Measurements from ENCODE around the gene ACO2. TPM values are rescaled to one million over a fixed set of nuclear protein-coding genes. Genes with fewer than 3 reads are reported as not detected.
"Not testable (repeated sequence)": the region's sequence is repeated elsewhere in the genome, so short reads cannot be mapped to it uniquely, and the experiment has no call there.

The ACO2 gene
- total RNA-seq, 4 donors from 2014 or later = 69.9 to 91.1 (median 76.4) TPM

DNA sequence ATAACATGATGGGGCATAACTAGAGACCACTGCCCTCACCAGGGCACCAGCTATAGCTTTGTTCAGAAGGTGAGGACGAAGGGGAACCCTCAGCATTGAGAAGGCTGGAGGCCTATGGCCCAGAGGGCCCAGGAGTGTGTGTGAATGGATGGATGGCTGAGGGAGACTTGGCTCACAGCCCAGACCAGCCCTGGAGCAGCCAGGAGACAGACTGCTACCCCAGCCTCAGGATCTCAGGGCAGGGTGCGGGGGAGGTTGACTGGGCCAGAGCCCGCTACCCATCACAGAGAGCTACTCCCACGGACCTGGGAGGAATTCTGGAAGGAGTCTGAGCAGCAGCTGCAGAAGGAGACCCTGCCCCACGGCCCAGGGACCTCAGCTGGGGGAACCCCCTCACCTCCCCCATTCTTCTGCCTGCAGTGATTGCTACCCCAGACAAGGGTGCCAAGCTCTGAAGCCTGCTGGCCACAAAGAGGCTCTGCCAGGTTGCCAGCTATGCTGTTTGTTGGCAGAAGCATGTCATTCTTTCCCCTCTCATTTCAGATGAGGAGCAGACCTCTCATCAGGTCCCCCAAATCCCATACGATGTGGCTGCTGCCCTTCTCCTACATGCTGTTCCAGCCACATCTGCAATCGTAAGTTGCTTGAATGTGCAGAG is 86.5 kb downstream of the ACO2 start:
- Histone ChIP-seq H3K4me3 (no peak overlapping the region), H3K4me1 (peaks cover 0 to 34% (median 17%) of the 10 kb centered on the region in 4 donors), H3K27me3 (no peaks in the 10 kb centered on the region), H3K27ac (no peak overlapping the region), H3K9me3 (no peaks in the 10 kb centered on the region), H3K36me3 (no peaks in the 10 kb centered on the region)
- WGBS, 2 donors = 62 to 67% methylated on average over 7 of the region's 7 CpGs
- DNase-seq (ENCODE audit: low spot score in 2 of 2) = no peak
- TF ChIP-seq EP300 (IDR thresholded peaks at IDR 0.05) (no peak), POLR2A (IDR thresholded peaks at IDR 0.05) (no peak)
- TF ChIP-seq, protein P1, sequence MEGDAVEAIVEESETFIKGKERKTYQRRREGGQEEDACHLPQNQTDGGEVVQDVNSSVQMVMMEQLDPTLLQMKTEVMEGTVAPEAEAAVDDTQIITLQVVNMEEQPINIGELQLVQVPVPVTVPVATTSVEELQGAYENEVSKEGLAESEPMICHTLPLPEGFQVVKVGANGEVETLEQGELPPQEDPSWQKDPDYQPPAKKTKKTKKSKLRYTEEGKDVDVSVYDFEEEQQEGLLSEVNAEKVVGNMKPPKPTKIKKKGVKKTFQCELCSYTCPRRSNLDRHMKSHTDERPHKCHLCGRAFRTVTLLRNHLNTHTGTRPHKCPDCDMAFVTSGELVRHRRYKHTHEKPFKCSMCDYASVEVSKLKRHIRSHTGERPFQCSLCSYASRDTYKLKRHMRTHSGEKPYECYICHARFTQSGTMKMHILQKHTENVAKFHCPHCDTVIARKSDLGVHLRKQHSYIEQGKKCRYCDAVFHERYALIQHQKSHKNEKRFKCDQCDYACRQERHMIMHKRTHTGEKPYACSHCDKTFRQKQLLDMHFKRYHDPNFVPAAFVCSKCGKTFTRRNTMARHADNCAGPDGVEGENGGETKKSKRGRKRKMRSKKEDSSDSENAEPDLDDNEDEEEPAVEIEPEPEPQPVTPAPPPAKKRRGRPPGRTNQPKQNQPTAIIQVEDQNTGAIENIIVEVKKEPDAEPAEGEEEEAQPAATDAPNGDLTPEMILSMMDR (IDR thresholded peaks at IDR 0.05) = no peak

DNA sequence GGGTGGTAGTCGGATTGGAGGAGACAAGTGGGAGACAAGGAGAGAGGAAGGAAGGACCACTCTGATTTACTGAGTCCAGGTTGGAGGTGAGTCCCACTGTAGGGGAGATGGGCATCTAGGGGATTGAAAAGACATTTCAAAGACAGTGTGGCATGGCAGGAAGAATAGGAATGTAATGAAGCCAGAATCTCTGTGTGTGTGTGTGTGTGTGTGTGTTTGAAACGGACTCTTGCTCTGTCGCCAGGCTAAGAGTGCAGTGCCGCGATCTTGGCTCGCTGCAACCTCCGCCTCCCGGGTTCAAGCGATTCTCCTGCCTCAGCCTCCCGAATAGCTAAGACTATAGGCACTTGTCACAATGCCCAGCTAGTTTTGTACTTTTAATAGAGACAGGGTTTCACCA is 87.6 kb downstream of the ACO2 start:
- no peaks in the 10 kb centered on the region for H3K27me3 ChIP-seq
- peak overlapping the region in 3 of 4 donors; percentile 46 to 82 (median 73) for H3K27ac ChIP-seq
- H3K9me3 ChIP-seq = no peaks in the 10 kb centered on the region
- H3K36me3 ChIP-seq = no peaks in the 10 kb centered on the region
- DNase-seq (ENCODE audit: low spot score in 2 of 2) = no peak
- peaks cover 0 to 42% (median 21%) of the 10 kb centered on the region in 4 donors for H3K4me1 ChIP-seq
- TF ChIP-seq, protein P1 (IDR thresholded peaks at IDR 0.05) = no peak
- TF ChIP-seq POLR2A (IDR thresholded peaks at IDR 0.05) (no peak), EP300 (IDR thresholded peaks at IDR 0.05) (no peak)
- 69 to 74% methylated on average over 10 of the region's 10 CpGs for WGBS, 2 donors
- no peak overlapping the region for H3K4me3 ChIP-seq

DNA sequence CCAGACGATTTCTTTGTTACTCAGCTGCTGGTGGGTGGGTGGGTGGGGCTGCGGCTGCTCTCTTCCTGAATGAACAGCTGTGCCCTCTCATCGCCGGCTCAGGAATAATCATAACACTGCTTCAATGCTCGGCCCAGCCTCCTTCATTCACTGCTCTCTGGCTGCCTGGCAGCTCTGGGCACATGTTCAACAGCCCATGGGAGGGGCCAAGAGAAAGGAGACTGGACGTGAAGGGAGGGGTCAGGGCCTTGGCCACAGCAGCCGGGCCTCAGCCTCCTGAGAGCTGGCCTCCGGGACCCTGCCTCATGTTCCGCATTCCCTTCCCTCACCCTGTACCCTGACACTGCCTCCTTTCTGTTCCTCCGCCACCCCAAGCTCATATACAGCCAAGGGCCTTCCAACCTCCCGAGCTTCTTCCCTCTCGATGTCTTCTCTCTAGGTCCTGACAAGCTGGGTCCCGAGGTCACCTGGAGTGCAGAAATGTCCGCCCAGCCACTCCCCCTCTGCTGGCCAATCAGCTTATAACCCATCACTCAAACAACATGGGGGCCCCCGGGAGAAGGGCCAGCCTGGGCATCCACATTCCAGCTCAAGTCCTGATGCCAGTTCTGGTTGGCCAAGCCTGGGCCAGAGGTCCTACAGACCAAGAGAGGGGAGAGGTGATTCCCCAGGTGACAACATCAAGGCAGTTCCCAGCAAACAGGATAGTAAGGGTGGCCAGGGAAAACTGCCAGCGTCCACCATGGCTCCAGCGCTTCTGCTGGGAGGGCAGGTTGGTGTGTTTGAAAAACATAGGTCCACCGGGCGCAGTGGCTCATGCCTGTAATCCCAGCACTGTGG is 88.7 kb downstream of the ACO2 start:
- no peak for TF ChIP-seq POLR2A (IDR thresholded peaks at IDR 0.05)
- TF ChIP-seq, protein P1 (IDR thresholded peaks at IDR 0.05) = no peak
- peak in 1 of 2 donors; percentile 59 for TF ChIP-seq EP300 (IDR thresholded peaks at IDR 0.05)
- no peaks in the 10 kb centered on the region for H3K36me3 ChIP-seq
- peak overlapping the region; percentile 46 to 82 (median 66) for H3K27ac ChIP-seq
- no peaks in the 10 kb centered on the region for H3K9me3 ChIP-seq
- peaks cover 0 to 42% (median 21%) of the 10 kb centered on the region in 4 donors for H3K4me1 ChIP-seq
- WGBS, 2 donors = 26 to 30% methylated on average over 18 to 19 of the region's 19 CpGs
- DNase-seq (ENCODE audit: low spot score in 2 of 2) = peak; percentile 51 to 57
- H3K4me3 ChIP-seq = peak overlapping the region in 1 of 4 donors; percentile 3
- H3K27me3 ChIP-seq = no peaks in the 10 kb centered on the region

DNA sequence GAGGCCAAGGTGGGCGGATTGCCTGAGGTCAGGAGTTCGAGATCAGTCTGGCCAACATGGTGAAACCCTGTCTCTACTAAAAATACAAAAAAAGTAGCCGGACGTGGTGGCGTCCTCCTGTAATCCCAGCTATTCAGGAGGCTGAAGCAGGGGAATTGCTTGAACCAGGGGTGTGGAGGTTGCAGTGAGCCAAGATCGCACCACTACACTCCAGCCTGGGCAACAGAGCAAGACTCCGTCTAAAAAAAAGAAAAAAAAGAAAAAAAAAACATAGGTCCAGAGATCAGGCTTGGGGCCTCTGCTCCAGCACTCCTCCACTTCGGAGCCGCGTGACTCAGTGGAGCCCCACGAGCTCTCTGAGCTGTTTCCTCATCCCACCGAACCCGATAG is 89.3 kb downstream of the ACO2 start:
- 85 to 86% methylated on average over 13 of the region's 13 CpGs for WGBS, 2 donors
- DNase-seq (ENCODE audit: low spot score in 2 of 2); H3K27me3 ChIP-seq; H3K9me3 ChIP-seq; H3K36me3 ChIP-seq; H3K4me3 ChIP-seq: not testable (repeated sequence)
- Histone ChIP-seq H3K27ac (peak overlapping the region in 2 of 4 donors; percentile 73 to 82), H3K4me1 (peaks cover 0 to 47% (median 21%) of the 10 kb centered on the region in 4 donors)

DNA sequence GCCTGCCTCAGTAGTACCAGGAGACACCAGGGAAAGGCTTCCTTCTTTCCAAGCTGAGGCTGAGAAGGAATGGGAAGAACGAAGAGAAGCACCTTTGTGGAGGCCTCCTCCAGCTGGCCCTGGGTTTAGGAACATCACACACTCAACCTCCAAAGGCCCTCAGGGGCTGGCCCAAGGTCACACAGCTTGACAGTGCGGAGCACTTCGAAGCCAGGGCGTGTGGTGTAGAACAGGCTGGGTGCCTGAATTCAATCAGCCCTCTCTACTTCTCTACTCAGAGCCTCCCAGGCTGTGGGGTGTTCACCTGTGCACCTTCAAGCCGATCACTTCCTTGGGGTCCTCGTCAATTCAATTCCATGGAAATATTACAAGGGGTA is 91.2 kb downstream of the ACO2 start:
- H3K27me3 ChIP-seq = no peaks in the 10 kb centered on the region
- WGBS, 2 donors = 64 to 65% methylated on average over 6 of the region's 6 CpGs
- H3K27ac ChIP-seq = peak overlapping the region in 1 of 4 donors; percentile 64
- no peak for DNase-seq (ENCODE audit: low spot score in 2 of 2)
- TF ChIP-seq EP300 (IDR thresholded peaks at IDR 0.05) = no peak
- no peak for TF ChIP-seq POLR2A (IDR thresholded peaks at IDR 0.05)
- TF ChIP-seq, protein P1 (IDR thresholded peaks at IDR 0.05) = no peak
- H3K9me3 ChIP-seq = no peaks in the 10 kb centered on the region
- peaks cover 0 to 51% (median 21%) of the 10 kb centered on the region in 4 donors for H3K4me1 ChIP-seq
- H3K36me3 ChIP-seq = no peaks in the 10 kb centered on the region
- H3K4me3 ChIP-seq = no peak overlapping the region

Data from tibial nerve (tissue), 4 donors.